ENCODE data around the gene PHF19. TPM values are rescaled to one million over a fixed set of nuclear protein-coding genes. Genes with fewer than 3 reads are reported as not detected.

Gene PHF19
- total RNA-seq, 4 donors from 2014 or later: 16.3 to 31.2 (median 25.3) TPM

- ATAC-seq (ENCODE audit: low FRiP score) (no peak), DNase-seq (ENCODE audit: low spot score) (no peak)
- TF ChIP-seq, protein P1, sequence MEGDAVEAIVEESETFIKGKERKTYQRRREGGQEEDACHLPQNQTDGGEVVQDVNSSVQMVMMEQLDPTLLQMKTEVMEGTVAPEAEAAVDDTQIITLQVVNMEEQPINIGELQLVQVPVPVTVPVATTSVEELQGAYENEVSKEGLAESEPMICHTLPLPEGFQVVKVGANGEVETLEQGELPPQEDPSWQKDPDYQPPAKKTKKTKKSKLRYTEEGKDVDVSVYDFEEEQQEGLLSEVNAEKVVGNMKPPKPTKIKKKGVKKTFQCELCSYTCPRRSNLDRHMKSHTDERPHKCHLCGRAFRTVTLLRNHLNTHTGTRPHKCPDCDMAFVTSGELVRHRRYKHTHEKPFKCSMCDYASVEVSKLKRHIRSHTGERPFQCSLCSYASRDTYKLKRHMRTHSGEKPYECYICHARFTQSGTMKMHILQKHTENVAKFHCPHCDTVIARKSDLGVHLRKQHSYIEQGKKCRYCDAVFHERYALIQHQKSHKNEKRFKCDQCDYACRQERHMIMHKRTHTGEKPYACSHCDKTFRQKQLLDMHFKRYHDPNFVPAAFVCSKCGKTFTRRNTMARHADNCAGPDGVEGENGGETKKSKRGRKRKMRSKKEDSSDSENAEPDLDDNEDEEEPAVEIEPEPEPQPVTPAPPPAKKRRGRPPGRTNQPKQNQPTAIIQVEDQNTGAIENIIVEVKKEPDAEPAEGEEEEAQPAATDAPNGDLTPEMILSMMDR (IDR thresholded peaks at IDR 0.05): no peak
Observed at GRCh38 chr9:120921661-120922181, 44.7 kb upstream of the PHF19 start.

DNA sequence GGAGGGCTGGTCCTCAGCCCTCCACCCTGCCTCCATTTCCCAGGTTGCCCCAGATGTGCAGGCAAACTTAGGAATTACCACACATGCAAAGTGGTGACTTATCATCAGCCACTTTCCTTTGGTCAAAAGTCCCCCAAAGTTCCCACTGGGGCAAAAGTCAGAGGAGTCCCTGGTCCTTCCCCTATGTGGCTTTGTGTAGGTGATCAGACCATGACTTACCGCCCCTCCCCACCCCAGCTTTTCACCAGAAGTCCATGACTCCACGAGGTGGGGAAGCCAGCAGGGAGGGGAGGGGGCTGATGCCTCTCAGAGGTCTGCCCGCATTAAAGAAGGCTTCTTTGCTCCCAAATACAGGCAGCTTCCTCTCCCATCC is 43.8 kb upstream of the PHF19 start:
- DNase-seq (ENCODE audit: low spot score): no peak
- TF ChIP-seq, protein P1 (IDR thresholded peaks at IDR 0.05): no peak
- no peak for ATAC-seq (ENCODE audit: low FRiP score)

- TF ChIP-seq, protein P1 (IDR thresholded peaks at IDR 0.05): no peak
- ATAC-seq (ENCODE audit: low FRiP score): no peak
- DNase-seq (ENCODE audit: low spot score): no peak
Observed at GRCh38 chr9:120919843-120920805, 43.1 kb upstream of the PHF19 start.

- ATAC-seq (ENCODE audit: low FRiP score) (no peak), DNase-seq (ENCODE audit: low spot score) (no peak)
- TF ChIP-seq, protein P1 (IDR thresholded peaks at IDR 0.05): no peak
Observed at GRCh38 chr9:120918931-120919842, 42.2 kb upstream of the PHF19 start.

DNA sequence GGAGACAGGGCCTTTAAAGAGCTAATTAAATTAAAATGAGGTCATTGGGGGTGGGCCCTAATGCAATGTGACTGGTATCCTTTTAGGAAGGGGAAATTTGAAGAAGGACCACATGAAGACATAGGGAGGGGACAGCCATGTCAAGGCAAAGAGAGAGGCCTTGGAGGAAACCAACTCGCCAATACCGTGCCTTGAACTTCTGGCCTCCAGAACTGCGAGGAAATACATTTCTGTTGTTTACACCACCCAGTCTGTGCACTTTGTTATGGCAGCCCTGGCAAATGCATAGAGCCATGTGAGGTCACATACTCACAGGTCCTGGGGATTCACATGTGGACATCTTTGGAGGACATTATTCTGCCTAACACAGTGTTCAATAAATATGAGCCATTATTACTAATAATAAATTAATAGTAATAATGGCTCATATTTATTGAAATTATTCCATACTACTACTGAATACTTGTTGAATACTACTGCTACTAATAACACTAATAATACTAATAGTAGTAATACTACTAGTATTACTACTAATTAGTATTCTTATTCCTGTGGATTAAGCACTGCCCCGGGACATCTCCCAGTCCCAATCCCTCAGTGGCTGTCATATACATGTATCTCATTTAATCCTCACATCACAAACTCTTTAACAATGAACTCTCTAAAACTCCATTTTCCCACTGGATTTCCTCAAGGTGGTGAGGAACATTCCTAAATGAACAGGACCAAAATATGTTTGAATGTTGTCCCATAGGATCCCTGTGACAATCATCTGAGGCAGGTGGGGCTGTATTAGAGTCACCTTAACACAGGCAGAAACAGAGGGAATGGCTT is 41.2 kb upstream of the PHF19 start:
- ATAC-seq (ENCODE audit: low FRiP score) (no peak), DNase-seq (ENCODE audit: low spot score) (no peak)
- TF ChIP-seq, protein P1 (IDR thresholded peaks at IDR 0.05): no peak

Data from omental fat pad (tissue), 4 donors.